Measurements from ENCODE around the gene CAST.
"Not testable (repeated sequence)": the region's sequence is repeated elsewhere in the genome, so short reads cannot be mapped to it uniquely, and the experiment has no call there.

Gene CAST

DNA sequence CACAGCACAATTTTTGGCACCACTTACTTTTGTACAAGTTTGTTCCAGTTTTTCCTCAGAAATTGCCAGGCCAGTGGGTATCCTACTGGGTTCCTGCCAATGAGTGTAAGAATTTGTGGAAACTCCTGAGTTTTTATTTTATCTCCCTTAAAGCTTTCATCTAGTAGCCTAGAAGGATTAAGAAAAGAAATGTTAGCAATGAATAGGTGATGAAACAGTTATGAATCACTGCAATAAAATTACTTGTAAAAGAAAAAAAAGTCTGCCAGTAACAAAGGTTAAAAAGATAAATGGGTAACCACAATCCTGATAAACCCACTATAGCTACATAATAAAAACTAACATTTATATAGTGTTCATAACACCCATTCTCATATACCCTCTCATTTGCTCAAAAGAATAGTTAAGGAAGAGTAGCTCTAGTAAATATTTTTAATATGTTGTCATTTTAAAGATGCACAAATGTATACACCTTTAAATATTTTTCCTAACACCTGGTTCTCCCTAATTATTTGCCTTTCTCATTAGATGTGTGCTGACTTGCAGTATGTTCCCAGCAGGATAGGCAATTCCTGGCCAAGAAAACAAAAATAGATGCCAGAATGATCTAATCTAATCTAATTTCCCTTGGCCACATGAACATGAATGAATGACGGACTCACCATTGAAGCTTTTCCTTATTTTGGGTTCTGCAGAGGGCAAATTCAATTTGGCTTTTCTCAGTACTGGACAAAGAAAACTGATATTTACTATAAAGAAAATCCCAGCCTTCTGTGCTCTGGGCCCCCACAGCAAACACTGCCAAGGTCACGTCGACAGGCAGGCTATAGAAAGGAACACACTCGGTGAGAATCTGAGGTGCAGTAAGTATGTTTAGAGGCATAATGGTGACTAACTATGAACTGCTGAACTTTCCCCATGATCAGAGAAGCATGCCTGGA, 119.1 kb downstream of the CAST start:
- DNase-seq = peak in 1 of 14 donors; percentile 92

DNA sequence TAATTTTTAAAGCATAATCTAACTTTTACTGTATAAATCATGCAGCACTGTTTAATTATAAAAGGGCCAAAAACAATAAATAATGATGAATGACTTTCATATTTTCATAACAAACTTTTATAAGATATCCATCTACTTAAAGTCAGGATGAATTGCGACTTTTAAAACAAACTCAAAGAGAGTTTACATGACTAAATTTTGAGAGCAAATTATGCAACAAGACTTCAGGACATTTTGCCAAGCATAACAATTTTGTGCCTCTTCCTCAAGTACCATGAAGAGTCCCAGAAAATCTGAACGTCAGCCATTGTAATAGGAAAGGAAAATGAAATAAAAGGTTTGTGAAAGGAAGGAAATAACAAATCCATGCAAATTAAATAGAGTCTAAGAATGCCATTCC, 121.2 kb downstream of the CAST start:
- DNase-seq = no peak

DNA sequence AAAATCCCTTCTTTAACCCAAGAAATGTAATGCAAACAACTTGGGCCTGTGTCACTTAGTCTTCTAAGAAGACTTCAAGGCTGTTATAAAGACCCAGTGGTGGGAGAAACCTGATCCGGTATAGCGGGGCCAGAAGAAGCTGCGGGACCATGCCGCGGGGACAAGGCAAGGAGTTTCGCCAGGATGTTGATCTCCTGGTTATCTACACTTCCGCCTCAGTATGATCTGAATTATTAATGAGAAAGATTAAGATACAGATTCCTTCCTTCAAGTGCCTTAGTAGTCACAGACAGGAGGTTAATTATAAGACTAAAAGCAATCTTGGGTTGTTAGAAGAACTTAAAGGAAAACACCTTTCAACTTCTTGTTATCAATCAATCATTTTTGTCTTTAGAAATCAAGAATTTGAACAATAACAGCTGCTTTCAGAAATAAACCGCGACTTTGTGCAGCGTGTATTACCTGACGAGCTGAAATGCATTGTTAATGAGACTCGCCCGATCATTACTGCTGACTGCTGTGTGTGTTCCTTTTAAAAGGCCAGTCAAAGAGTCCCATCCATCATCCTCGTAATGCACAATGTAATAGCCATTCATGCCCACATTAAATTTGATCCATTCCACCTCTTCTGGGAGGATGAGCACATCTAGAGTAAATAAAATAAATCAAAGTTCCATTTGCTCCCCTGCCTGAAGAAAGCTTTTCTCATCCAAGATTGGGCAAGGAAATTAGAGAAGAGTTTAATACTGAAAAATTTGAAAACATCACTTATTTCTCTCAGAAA, 123.3 kb downstream of the CAST start:
- no peak for DNase-seq

DNA sequence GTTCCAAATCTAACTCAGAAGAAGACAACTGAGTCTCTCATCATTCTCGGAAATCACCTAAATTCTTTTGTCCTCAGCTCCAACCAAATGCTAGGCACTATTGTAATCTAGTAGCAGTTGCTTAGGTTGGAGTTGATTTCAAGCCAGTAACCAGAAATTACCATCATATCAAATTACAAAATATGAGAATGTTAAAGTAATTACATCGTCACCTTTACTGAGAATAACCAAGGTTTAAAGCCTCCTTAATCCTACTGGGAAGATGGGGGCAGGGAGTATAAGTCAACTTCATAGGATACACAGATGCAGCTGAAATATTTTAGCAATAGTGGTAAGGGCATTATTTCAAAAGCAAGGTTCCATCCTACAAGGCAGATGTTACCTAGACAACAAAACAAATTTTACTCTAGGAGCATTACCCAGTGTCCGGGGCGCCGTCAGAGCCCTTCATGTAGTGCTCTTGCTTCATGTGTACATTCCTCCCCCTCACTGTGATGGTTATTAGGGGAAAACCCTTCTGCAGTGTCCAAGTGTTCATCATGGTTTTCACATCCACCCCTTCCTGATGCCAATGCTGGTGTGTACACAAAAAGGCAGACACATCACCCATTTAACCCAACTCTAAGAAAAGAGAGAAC, 126.1 kb downstream of the CAST start:
- DNase-seq = no peak

DNA sequence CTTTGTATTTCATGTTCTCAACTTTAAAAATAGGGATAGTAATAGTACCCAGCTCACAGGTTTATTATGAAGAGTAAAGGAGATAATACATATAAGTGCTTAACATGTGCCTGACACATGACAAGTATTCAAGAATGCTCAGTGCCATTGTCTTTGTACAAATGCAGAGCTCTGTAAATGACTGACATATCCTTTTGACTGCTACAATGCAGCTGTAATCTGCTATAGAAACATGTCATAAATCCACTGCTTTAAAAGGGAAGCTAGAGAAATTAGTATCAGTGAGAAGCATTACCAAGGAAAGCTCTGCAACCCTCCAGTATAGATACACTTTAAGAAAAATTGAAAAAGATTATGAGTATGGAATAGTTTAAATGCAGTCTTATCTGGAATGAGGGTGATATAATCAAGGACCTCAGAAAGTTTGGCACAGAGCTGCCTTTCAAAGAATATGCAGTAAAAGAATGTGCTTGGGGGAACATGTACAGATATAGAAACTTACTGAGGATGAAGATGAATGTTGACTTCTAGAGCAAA, 127.7 kb downstream of the CAST start:
- DNase-seq = no peak

DNA sequence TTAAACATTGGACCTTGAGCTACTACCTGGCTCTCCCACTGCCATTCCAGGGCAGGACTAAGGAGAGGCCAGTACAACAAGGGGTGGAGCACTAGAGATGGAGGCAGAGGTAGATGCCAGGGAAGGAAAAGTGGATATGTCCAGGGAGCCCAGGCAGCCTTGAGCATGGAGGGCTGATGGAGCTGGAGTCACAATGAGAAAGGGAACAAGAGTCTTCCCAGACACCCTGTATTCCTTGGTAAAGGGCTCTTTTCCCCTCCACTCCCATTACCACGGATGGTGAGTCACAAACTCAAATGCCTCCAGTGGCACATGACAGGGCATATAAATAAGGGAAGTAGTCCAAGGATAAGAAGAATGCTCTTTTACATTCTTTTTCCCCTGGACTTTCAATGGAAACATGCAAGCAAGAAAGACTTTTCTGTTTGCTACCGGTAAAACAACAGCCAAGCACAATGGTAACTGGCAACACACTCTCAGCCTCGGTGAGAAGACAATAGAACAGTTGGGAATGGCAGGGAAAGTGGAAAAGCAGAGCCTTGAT, 128.9 kb downstream of the CAST start:
- no peak for DNase-seq

DNA sequence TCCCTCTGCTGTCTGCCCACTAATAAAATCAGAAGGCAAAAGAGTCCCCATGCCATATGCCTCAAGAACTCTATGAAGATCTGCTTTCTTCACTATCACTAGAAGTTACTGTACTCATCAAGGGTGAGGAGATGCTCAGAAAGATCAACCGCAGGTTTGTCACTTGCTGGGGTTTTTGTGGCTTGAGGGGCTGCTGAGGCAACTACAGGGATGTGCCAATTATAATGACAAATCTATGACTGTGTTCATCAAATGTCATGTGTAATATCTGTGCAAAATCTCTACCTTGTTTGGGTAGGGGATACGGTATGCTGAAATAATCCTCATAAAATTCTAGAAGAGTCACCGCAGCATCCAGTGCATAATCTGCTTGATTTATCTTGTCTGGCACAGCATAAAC, 132.6 kb downstream of the CAST start:
- DNase-seq = no peak

DNA sequence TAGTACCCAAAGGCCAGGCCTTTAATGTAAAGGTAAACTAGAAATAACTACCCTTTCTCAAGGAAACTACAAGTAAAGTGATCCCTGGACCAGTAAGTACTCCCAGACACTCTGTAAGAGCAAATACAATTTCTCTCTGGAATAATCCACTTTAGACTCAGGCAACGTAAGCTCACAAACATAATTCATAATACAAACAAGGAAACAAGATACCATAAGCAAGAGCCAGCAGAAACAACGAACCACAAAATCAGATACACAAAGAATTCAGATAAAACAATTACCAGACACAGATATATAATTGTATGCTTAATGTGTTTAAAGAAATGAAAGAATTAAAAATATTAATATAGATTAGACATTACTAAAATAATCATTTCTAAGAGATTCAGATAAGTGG, 133.4 kb downstream of the CAST start:
- no peak for DNase-seq

DNA sequence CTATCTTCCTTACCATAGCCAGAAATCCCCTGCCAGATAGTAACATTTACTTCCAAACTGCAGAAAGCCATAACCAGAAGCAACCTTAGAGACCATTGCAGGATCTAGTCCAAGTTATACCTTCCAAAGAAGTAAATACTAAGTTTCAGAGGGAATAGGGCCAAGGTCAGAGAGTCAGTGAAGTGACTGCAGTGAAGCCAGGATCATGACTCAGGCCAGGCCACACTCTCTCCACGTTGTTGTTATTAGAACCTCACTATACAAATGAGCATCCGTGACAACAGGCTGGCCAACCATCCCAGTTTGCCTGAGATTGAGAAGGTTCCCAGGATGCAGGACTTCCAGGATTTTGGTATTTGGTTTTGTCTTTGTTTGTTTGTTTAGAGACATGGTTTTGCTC, 134.3 kb downstream of the CAST start:
- no peak for DNase-seq

DNA sequence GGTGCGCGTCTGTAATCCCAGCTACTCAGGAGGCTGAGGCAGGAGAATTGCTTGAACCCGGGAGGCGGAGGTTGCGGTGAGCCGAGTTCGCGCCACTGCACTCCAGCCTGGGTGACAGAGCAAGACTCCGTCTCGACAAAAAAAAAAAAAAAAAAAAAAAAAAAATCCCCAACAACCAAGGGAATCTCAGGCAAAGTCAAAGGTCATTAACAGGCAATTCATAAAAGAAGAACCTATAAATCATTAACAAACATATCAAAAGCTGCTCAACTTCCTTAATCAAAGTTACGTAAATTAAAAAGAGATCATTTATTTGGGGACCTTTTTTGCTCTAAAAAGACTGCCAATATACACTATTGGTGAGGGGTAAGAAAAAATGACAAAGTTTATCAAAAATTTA, 139.5 kb downstream of the CAST start:
- not testable (repeated sequence) for DNase-seq

DNA sequence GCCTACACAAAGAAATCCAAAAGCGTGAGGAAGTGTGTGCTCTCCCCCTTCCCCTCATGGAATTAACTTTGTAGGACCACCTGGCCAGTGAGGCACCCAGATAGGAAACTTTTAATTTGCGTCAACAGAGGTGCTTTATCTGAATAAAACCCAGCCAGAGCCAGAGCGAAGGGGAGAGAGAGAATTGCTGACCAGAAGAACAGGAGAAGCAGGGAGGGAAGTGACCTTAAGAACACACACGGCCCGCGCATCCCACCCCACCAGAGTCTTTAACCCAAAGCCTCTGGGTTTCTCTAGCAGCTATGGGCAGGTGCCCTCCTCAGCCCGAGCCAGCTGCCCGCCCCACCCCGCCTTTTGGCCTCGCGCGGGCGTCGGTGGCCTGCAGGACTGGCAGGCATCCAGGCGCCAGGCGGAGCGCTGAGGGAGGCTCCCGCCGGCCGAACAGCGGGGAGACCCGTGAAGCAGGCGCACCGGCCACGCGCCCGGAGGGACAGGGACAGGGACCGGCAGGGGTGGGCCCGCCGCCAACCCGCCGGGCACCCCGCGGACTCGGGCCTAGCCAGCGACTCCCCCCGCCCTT, 145.0 kb downstream of the CAST start:
- DNase-seq = peak in 13 of 14 donors; percentile 52 to 91 (median 83)

DNA sequence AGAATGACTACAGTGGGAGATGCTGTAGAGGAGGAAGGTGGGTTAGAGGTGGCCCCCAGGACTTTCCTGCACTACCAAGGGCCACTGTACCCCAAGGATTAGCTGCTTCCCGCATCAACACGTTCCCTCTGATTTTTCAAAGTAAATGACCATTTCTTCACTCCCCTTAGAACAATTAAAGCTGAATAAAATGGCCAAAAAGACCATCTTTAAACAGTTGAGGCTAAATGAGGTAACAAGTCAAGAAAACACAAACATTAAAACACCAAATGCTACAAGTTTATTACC, 146.3 kb downstream of the CAST start:
- no peak for DNase-seq

DNA sequence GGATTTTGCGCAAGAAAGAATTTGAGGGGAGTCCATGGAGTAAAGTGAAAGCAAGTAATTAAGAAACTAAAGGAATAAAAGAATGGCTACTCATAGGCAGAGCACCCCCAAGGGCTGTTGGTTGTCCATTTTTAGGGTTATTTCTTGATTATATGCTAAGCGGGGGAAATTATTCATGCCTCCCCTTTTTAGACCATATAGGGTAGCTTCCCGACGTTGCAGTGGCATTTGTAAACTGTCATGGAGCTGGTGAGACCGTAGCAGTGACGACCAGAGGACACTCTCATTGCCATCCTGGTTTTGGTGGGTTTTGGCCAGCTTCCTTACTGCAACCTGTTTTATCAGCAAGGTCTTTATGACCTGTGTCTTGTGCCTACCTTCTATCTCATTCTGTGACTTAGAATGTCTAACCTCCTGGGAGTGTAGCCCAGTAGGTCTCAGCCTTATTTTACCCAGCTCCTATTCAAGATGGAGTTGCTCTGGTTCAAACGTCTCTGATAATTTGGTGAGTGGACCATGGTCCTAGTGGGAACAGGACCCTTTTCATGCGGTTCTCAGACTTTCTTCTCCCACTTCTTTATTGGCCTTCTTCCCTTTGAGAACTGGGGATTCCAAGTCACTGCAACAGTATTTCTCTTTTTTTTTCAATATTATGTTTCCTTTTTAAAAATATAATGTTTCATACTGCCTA, 146.8 kb downstream of the CAST start:
- no peak for DNase-seq

DNA sequence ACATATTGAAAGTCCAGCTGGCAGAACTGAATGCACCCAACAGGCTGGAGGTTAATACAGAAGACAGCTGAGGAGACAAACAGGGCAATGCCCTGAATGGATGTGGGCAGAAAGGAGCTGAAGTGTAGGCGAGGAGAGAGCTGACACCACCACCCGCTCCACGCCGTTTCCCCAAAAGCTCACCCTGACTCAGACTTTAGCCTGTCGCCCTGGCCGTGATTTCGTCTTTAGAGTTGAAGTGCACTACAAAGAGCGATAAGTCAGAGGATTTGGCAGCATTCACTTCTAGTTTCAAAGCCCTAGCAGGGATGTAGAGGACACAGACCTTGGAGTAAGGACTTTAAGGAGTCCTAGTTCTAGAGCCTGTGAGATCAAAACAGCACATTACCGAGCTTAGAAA, 147.7 kb downstream of the CAST start:
- no peak for DNase-seq

DNA sequence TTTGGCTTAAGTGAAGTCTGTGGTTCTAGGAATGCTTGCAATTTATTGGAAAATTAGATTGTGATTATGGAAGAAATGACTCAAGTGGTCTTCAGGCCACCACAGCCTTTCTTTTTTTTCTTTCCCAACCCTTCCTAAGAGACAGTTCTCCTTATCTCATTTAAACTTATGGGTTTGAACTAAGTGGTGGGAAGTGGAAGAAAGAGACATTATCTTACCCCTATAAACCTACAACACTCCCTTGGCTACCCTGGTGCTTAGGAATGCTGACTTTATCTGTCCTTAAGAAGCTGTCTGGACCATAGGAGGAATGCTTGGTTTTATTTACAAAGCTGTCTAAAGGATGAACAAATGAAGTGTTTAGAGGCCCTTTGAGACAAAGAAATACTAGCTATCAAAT, 150.7 kb downstream of the CAST start:
- DNase-seq = no peak

DNA sequence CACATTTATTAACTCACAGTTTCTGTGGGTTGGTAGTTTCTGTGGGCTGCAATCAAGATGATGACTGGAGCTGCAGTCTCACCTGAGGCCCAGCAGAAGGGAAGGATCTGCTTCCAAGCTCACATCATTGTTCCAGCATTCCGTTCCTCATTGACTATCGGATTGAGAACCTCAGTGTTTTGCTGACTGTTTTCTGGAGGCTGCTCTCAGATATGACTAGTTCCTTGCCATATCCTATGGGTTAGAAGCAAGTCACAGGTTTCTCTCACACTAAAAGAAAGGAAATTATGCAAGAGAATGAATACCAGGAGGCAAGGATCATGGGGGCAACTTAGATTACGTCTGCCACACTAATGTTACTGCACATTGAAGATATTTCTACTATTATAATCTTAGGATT, 151.9 kb downstream of the CAST start:
- no peak for DNase-seq

DNA sequence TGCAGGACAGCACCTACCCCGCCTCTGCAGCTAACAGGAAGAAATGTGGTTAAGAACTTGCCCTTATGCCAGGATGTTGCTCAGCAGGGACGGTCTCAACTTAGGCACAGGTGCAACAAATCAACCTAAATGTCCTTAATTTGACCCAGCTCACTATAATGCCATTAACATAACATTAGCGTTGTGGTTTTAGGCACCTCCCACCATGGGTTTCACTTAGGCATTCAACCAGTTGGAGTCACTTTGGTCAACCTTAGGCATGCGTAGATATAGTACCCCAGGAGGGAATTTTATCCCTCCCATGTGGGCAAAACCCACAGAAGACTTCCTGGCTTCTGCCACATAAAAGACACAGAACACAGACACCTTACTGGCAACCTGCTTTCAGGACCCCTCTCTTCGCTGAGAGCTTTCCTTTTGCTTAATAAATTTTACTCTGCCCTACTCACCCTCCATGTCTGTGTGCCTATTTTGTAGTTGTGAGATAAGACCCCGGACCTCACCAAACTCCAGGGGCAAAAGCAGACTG, 154.3 kb downstream of the CAST start:
- DNase-seq = no peak

DNA sequence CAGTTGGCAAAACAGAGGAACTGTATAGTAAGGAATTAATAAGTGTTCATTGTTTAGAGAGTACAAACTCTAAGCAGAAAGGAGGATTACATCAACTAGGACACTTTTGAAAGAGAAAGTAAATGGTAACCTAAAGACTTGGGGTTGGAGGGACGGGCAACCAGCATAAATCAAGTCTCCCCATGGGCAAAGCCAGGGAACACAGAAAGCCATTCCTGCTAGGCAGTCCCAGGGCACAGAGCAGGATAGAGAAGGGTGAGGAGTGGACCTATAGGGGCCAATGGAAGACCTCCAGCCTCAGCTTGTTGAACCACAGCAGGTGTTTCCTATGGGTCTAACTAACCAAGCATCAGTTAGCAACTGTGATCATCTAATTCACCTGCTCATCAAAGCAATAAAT, 154.8 kb downstream of the CAST start:
- DNase-seq = no peak

DNA sequence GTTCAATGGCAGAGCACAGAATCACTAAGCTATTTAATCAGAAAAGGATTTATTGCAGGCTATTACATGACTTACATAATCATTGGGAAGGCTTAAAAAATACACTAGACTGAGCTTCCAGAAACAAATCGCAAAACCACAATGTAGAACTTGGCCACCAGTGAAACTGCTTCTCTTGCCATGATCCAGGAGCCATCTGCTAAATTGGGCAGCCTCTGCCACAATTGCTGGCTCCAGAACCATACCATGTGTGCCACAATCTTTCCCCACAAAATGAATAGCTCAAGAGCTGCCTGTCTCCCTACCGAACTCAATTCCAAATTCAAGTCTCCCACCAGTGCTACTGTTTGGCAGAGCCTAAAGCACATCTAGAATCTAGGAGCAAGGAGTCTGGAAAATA, 155.3 kb downstream of the CAST start:
- DNase-seq = peak in 2 of 14 donors; percentile 19 to 98

DNA sequence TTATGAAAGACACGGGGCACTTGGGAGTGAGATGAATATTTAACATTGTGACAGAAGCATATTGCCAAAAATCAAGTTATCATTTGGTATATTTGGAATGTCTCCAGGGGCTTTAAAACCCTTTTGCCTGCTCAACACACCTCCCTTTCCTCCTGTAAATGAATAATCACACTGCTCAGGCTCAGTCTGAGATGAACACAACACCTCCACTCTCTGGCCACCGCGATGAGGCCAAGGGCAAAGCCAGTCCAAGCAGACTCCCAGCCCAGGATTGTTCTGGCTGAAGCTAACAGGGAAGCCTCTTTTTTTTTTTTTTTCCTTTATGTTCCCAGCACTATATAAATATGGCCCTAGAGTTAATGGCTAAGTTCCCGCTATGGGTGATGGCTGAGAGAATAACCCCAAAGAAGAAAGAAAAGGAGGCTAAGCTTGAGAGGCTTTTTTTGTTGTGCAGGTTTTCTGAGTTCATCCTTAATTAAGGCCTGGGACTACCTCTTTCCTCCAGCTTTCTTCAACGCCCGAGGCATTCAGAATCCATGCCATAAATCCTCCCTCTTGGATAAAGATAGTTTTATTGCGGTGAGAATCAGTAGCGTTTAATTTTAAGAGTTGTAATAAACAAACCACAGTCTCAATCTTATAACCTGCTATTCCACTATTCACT, 156.1 kb downstream of the CAST start:
- peak in 1 of 14 donors; percentile 54 for DNase-seq

DNA sequence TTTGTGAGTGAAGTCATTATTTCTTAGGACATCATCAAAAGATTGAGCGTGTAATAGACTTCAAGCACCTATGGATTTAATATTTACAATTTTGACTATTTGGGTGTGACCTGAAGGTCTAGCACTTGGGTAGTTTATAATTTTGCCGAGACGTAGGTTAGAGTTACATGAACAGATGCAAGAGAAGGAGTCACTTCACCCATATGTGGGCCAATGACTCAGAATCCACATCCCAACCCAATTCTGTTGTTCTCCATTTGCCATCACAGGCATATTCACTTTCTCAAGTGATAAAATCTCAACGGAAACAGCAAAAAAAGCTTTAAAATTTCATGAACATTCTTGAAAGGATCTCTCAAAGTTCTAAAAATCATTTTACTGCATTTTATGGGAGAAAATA, 157.6 kb downstream of the CAST start:
- DNase-seq = no peak

Measured in C1 segment of cervical spinal cord (tissue), 14 donors.